ENCODE results near the gene VAX1.

DNA sequence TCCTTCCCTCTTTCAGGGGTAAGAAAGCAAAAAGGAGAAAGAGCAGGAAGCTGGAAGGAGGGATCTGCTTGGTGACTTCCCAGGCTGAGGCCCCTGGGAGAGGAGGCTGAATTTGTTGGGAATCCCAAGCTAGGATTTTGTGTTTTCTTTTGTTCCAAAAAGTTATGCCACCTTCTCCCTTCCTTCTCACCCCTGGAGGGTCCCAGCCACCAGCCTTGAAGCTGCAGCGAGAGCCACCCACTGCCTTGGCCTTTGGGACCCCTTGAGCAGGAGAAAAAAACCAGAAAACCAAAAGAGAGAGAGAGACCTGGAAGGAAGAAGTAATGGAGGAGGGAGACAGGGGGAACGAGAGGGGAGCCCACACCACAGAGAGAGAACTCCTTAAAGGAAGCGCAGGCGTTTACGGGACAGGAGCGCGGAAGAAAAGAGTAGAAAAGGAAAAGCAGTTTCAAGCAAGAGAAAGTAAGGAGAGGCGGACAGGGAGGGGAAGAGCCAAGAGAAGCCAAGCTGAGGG lies 7.2 kb downstream of the VAX1 start:
- TF ChIP-seq, protein P1, sequence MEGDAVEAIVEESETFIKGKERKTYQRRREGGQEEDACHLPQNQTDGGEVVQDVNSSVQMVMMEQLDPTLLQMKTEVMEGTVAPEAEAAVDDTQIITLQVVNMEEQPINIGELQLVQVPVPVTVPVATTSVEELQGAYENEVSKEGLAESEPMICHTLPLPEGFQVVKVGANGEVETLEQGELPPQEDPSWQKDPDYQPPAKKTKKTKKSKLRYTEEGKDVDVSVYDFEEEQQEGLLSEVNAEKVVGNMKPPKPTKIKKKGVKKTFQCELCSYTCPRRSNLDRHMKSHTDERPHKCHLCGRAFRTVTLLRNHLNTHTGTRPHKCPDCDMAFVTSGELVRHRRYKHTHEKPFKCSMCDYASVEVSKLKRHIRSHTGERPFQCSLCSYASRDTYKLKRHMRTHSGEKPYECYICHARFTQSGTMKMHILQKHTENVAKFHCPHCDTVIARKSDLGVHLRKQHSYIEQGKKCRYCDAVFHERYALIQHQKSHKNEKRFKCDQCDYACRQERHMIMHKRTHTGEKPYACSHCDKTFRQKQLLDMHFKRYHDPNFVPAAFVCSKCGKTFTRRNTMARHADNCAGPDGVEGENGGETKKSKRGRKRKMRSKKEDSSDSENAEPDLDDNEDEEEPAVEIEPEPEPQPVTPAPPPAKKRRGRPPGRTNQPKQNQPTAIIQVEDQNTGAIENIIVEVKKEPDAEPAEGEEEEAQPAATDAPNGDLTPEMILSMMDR (conservative IDR thresholded peaks at IDR 0.05), result no peak
- no peak for TF ChIP-seq ZFX (IDR thresholded peaks at IDR 0.05)

Measured in C4-2B (cell line).